Raji (cell line): ENCODE measurements around the gene EMX2.

Experiments used
- POLR2A ChIP-seq: IDR thresholded peaks from 2 replicates; pipeline ENCODE4 v1.6.1; 2011; ENCODE audit warnings: low read depth, low read length, control low read depth; ENCODE audit not compliant: insufficient read depth

The EMX2 gene

DNA sequence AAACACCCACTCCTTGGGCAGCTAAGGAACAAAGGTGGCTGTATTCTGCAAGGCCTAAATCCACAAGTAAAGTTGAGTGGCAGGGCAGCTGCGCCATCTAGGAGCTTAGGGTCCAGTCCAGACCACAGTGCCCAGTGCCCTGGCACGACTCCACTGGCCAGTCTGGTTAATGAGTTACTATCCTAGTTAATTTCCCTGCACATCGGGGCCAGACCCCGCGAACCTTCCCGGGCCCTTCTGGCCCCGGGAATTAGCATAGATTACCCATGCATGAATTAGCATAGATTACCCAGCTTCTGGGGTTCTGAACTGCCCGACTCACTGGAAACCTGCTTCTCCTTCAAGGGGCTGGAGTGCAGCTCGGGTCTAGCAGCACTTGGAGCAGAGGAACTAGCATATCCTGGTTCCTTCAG, 3.2 kb upstream of the EMX2 start:
- no peak for TF ChIP-seq POLR2A

DNA sequence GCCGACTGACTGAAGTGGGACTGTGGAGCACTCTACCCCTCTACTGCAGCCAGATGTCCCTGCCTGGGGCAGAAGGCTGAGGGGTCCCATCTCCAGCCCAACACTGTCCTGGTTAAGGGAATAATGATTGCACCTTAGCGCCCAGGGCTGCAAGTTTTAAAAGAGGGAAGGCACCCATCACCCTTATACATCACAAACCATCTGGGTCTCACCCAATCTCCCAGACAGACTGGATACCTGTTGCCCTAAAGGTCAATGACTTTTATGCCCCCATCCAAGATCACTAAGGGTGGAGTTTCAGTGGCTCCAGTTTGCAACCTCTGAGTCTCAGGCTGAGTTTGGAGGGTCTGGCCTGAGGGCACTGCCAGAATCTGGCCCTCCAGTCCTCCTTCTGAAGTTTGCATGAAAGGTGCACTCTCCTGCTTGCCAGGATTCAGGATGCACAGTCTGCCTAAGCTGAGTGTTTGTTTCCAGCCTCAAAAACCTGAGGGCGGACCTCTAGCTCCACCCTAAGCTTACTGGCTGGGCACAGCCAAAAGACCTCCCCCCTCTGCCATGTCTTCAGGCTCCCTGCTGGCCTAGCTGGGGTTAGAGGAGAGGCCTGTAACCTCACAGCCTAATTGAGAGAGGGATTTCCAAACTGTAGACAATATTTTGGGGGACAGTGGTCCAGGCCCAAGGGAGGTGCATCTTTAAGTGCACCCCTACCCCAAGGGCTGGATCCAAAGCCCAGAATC, 2.5 kb upstream of the EMX2 start:
- TF ChIP-seq POLR2A, result no peak

DNA sequence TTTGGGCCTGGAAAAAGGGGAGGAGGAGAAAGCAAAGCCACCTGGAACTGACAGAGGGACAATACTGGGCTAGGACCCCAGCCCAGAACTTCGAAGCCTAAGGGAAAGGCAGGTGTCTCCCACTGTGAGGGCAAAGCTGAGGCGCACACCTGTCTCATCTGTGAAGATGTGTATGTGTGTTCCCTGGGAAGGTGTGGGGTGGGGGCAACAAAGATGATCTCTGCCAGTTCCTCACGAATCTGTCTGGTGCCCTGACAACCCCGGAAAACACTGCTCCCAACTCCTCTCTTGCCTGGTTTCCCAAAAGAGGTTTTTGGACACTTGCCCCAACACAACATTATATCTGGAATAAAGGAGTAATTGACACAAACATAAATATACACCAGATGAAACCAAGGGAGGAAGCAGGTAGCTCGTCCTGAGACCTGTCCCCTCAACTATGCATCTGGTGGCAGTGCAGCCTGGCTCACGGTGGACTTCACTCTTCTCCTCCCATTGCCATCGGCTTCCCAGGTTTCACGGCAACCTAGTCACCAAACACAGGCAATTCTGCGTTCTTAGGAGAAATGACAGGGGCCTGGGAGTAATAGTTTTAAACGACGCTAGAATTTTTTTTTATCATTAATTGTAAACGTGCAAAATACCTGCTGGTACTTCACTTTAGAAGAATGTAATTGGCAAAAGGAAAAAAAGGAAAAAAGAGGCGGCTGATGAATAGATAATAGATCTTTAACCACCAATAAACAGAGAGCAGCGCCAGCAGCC, 1.7 kb upstream of the EMX2 start:
- no peak for TF ChIP-seq POLR2A

DNA sequence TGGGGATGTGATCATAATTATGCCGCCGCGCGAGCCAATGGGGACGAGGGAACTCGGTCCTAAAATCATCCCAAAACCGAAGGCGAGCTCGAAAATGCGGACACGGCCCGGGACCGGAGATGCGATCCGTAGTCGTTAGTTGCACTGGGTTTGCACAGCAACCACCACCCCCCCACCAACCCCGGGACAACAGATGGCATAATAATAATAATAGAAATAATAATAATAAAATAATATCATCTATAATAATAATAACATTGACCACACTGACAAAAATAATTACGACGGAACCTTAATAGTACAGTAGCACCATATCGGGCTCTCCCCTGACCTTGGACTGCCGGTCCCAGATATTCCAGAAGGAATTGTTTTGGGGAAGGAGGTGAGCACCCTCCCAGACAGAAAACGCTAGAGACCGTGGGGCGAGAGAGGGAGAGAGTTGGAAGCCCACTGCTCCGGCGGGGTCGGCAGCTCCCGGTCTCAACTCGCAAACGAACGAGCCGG, 1.1 kb upstream of the EMX2 start:
- TF ChIP-seq POLR2A, result no peak

DNA sequence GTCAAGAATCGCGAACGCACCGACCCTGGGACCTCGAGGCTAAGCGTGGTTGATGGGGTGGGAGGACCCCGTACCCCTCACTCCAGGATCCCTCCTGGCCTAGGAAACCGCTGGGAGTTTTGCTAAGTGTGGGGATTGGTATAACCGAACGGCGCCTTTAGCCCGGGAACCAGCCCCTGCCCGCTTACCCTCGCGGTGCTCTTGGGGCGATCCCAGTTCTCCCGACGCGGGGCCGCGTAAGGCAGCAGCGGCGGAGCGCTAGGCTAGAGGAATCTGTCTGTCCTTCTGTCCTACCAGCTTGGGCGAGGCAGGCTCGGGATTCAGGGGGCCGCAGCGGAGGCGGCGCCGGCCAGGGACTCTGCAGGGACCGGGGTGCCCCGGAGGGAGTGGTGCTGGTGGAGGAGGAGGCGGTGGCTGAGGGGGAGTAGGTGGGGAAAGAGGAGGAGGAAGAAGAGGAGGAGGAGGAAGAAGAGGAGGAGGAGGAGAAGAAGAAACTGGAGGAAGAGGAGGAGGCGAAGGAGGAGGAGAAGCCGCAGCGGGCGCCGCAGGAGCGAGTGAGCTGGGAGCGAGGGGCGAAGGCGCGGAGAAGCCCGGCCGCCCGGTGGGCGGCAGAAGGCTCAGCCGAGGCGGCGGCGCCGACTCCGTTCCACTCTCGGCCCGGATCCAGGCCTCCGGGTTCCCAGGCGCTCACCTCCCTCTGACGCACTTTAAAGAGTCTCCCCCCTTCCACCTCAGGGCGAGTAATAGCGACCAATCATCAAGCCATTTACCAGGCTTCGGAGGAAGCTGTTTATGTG, 439 bp upstream of the EMX2 start:
- no peak for TF ChIP-seq POLR2A

DNA sequence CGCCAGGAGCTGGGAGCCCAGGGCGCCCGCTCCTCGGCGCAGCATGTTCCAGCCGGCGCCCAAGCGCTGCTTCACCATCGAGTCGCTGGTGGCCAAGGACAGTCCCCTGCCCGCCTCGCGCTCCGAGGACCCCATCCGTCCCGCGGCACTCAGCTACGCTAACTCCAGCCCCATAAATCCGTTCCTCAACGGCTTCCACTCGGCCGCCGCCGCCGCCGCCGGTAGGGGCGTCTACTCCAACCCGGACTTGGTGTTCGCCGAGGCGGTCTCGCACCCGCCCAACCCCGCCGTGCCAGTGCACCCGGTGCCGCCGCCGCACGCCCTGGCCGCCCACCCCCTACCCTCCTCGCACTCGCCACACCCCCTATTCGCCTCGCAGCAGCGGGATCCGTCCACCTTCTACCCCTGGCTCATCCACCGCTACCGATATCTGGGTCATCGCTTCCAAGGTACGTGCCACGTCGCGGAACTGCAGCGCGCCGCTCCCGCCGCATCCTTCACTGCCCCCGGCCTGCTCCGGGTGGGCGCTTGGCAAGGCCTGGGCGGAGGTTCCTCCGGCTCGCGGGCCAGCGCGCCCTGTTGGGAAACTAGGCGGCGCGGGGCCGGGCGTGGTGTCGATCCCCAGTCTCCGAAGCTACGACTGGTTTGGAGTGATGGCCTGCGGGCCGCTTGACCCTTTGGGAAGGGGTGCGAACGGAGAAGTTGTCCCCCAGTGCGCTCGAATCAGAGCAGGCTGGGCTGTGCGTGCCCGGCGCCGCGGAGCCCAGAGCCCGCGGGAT, 868 bp downstream of the EMX2 start:
- TF ChIP-seq POLR2A, result no peak

DNA sequence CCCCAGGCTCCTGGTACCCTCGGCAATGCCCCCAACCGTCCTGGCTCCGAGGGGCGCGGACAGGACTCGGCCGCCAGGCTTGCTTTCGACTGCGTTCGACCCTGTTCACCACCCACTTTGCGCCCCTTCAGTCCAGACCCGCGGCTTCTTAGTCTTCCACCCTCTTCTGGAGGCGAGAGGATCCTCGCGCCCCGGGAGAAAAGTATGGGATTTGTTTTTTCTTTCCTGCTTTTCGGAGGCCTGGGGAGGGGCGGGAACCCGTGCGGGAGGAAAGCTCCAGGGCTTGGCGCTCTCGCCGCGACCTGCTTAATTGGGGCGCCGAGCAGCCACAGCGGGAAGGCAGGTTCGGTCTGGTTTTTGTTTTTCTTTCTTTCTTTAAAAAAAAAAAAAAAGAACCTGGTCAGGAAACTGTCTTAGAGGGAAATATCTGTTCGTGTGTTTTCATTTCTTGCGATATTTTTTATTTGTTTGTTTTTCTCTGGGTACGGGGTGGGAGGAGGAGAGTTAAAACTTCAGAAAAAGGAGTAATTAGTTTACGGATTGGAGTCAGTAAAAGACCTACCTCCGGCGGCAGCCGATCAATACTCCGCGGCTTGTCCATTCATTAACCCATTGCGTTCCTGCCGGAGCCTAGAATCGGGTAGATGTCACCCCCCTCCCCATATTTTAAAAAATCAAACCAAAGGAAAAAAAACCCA, 1.6 kb downstream of the EMX2 start:
- TF ChIP-seq POLR2A, result no peak

DNA sequence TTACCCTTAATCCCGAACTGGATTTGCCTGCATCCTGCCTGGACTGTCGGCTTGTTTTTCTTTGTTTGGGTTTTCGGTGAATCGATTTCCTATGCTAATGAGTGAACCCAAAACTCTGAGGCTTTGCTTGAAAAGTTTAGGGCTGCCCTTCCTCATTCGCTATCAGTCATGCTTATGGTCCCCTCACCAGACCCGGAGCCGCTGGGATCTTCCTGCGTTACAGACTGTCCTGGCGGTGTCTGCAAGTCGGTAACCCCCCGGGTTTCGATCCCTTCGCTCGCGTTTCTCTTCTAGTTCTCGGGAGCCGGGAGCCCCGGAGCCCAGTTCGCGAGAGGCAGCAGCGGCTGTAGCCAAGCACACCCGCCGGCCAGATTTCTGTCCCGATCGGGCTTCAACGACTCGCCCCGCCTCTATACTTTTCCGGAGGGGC, 2.2 kb downstream of the EMX2 start:
- TF ChIP-seq POLR2A, result no peak

DNA sequence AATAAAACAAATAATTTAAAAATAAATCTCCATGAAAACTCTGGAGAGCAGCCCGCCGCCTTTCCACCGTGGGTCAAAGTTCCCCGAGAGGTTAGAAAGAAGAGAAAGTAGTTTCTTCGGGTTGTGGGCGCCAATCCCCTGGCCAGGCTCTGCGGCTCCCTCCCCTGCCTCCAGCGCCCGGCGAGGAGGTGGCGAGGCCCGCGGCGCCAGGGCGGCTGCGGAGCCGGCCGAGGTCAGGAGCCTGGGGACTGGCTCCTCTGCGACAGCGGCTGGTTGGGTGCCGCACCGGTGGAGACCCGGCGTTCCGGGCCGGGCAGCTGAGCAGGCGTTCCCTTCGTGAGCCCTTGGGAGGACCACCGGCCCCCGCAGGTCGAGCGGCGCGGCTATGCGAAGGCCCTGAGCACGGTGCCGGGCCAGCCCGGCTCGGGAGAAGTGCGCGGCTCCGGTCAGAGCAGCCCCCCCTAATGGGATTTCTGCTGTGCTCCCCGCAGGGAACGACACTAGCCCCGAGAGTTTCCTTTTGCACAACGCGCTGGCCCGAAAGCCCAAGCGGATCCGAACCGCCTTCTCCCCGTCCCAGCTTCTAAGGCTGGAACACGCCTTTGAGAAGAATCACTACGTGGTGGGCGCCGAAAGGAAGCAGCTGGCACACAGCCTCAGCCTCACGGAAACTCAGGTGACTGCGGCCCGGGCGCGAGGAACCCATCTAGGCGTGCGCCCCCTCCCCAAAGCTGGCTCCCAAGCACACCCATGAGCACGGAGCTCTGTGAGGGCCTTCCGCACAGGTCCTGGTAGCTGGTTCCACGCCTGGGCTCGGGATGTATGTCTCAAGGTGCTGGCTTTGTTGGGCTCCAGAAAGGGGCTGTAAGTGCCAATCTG, 2.8 kb downstream of the EMX2 start:
- TF ChIP-seq POLR2A, result no peak

DNA sequence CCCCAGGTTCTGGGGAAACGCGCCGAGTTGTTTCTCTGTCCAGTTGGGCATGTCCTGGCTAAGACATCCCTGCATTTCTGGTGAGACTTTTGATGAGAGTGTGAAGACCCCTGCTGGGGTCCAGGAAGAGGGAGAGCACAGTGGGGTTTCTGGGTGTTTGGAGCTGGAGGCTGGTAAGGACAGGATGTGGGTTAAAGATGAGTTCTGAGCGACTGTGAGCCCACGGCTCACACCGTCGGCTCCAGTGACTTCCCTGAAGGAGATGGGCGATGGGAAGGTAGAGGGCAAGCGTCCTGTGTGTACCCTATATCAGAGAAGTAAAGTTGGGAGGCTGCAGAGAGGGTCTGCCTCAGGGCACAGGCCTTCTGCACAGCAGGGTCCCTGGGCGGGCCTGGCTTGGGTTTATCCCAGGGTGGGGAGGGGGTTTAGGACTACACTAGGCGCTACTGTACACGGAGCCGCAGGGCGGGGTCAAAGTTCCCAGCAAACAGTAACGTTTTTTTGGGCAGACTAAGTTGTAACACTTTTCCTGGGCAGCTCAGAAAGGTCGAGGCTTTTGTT, 3.6 kb downstream of the EMX2 start:
- no peak for TF ChIP-seq POLR2A

DNA sequence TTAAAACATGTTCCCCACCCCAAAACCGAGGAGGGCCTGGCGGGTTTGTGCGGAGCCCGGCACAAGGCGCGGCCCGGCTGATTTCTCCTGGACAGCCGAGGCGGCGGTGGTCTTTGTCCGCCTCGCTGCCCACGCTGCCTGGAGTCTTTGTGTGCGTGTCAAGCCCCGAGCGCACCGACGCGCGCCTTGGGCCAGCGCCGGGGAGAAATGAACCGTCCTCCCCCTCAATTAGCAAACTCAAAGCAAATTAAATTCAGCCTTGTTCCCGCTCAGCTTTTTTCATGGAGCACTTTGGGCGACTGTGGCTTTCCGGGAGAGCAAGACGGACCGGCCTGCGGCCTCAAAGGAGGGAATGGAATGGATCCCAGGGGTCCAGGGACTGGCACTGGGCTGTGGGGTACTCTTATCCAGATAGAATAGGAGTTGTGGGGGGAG, 4.1 kb downstream of the EMX2 start:
- no peak for TF ChIP-seq POLR2A

DNA sequence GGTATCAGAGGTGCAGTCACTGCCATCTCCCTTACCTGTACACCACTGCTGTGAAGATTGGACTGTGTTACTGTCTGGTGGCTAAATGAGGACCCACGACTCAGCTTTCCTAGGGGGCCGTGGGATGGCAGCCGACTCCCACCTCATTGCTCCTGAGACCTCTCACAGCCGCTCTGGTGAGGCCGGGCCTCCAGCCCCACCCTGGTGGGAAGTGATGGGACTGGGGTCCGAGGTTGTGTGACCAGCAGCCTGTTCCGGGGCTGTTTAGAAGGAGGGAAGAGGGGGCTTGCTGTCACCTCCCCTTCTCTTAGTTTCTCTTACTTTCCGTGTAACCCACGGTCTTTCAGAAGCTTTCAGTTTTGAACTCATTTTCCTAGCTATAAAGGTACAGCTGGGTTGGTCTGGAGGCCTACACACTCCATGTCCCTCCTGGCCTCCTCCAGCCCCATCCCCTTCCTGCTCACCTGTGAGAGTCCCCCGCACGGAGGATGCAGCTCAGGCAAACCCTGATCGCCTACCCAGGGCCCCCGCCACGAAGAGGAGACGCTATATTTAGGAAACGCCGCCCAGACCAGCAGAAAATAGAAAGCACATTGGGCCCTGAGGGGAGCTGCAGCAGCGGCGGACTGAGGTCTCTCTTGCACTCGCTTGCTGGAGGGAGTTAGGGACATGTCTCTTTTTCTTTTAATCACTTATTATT, 4.6 kb downstream of the EMX2 start:
- no peak for TF ChIP-seq POLR2A
